OCI-LY7 (cell line): Measurements from ENCODE around the gene ATXN1. TPM values are rescaled to one million over a fixed set of nuclear protein-coding genes. Genes with fewer than 3 reads are reported as not detected.

Experiments used
- BruUV-seq: library from RNA; stranded (reverse); fragments of 400-500 nt; replicated peaks from 2 replicates; lab custom pipeline; 2021; lab: Mats Ljungman, UMichigan
- CTCF ChIA-PET: fragments of 300-600 bp; sonication (Branson Sonifier 250); formaldehyde crosslinking; loops from one replicate; lab custom pipeline; 2022; ENCODE audit warnings: antibody characterized with exemption; ENCODE audit not compliant: unreplicated experiment; lab: Charles Lee
- POLR2A ChIA-PET: fragments of 300-600 bp; sonication (Branson Sonifier 250); formaldehyde crosslinking; loops from one replicate; lab custom pipeline; 2022; ENCODE audit warnings: antibody characterized with exemption; lab: Charles Lee
- DNase-seq: peaks from one replicate; pipeline ENCODE4 v3.0.0-alpha.2; 2015; ENCODE audit warnings: low spot score
- H2AFZ ChIP-seq: fragments of 200-600 bp; sonication (generic), shearing (Covaris generic); 2 replicates; pipeline ENCODE4 v1.6.1; 2014; ENCODE audit warnings: mild to moderate bottlenecking, antibody characterized with exemption, low read length, moderate library complexity
- H3K27ac ChIP-seq: fragments of 200-600 bp; sonication (generic); 2 replicates; pipeline ENCODE4 v1.5.1; 2014; ENCODE audit warnings: mixed run types, low read depth, mild to moderate bottlenecking, moderate library complexity, low read length, inconsistent platforms; ENCODE audit not compliant: poor library complexity, severe bottlenecking
- H3K36me3 ChIP-seq: fragments of 200-600 bp; sonication (generic); 2 replicates; pipeline ENCODE4 v1.6.1; 2014; ENCODE audit warnings: mild to moderate bottlenecking, antibody characterized with exemption, low read length, moderate library complexity, mixed read lengths; ENCODE audit not compliant: insufficient read depth
- H3K4me1 ChIP-seq: fragments of 200-600 bp; sonication (generic); 2 replicates; pipeline ENCODE4 v1.5.1; 2014; ENCODE audit warnings: mild to moderate bottlenecking, low read length; ENCODE audit not compliant: insufficient read depth, poor library complexity, severe bottlenecking
- H3K4me2 ChIP-seq: fragments of 200-600 bp; sonication (generic); 2 replicates; pipeline ENCODE4 v1.6.1; 2014; ENCODE audit warnings: mild to moderate bottlenecking, low read length
- H3K4me3 ChIP-seq: fragments of 200-600 bp; sonication (generic); 2 replicates; pipeline ENCODE4 v1.5.1; 2014; ENCODE audit warnings: mild to moderate bottlenecking, low read depth, low read length; ENCODE audit not compliant: poor library complexity, severe bottlenecking
- H3K79me2 ChIP-seq: fragments of 200-600 bp; sonication (generic); 2 replicates; pipeline ENCODE4 v1.6.1; 2016; ENCODE audit warnings: low read depth, mild to moderate bottlenecking, low read length, moderate library complexity, mixed read lengths; ENCODE audit not compliant: insufficient read depth
- H3K9me2 ChIP-seq: fragments of 200-600 bp; sonication (generic); 2 replicates; pipeline ENCODE4 v1.6.1; 2016; ENCODE audit warnings: mild to moderate bottlenecking, low read length, mixed read lengths; ENCODE audit not compliant: insufficient read depth
- H3K9me3 ChIP-seq: fragments of 200-600 bp; sonication (generic); 2 replicates; pipeline ENCODE4 v1.6.1; 2014; ENCODE audit warnings: mild to moderate bottlenecking, mixed run types, low read length, mixed read lengths
- H4K20me1 ChIP-seq: fragments of 200-600 bp; sonication (generic); 2 replicates; pipeline ENCODE4 v1.6.1; 2014; ENCODE audit warnings: mild to moderate bottlenecking, antibody characterized with exemption, low read length, moderate library complexity, mixed read lengths; ENCODE audit not compliant: insufficient read depth
- CTCF ChIP-seq: fragments of 200-600 bp; sonication (generic); conservative IDR thresholded peaks from 2 replicates; pipeline ENCODE4 v1.5.1; 2014; ENCODE audit warnings: mild to moderate bottlenecking, antibody characterized with exemption, low read length, moderate library complexity, mixed read lengths
- EZH2phosphoT487 ChIP-seq: fragments of 200-600 bp; sonication (generic); IDR thresholded peaks from 2 replicates; pipeline ENCODE4 v1.6.1; 2018; ENCODE audit warnings: low read depth, borderline replicate concordance, mild to moderate bottlenecking, mixed run types, antibody characterized with exemption, low read length, moderate library complexity, mixed read lengths
- intact Hi-C: fragments of 100-400 bp; cut with micrococcal nuclease; formaldehyde crosslinking; loops from one replicate; pipeline ENCODE4 v1.10.0; 2022; ENCODE audit not compliant: unreplicated experiment
- total RNA-seq, 2 experiments: library from RNA; depleted of rRNA in 1 of 2; stranded (reverse); fragments of >200 nt in 1 of 2; shearing (Covaris generic) in 1 of 2; gene quantifications; 2 replicates each; pipeline ENCODE4 v1.2.3, GENCODE V29; 2014 to 2022

Gene ATXN1
- total RNA-seq, 2 experiments from 2014 or later, result not detected

GRCh38 chr6:16700202-16700915, 60.9 kb downstream of the ATXN1 start:
- ChIA-PET CTCF (no interaction called here), POLR2A (interaction anchor here (0.8 kb wide), 1 partner anchor 16 kb away, joined by 3 read pairs; no protein-coding TSS in a partner anchor)
- Histone ChIP-seq H3K27ac (no peak overlapping the region), H3K79me2 (no peaks in the 10 kb centered on the region), H3K4me2 (no peak overlapping the region), H3K4me3 (no peak overlapping the region), H3K36me3 (no peaks in the 10 kb centered on the region), H3K9me3 (no peaks in the 10 kb centered on the region), H4K20me1 (no peaks in the 10 kb centered on the region), H3K4me1 (no peaks in the 10 kb centered on the region), H3K9me2 (no peaks in the 10 kb centered on the region), H2AFZ (no peak overlapping the region)
- intact Hi-C loops, result no loop called here
- no peak for DNase-seq
- no TSS peak for BruUV-seq
- no peak for TF ChIP-seq EZH2phosphoT487
- no peak for TF ChIP-seq CTCF

- TF ChIP-seq CTCF, result no peak
- TF ChIP-seq EZH2phosphoT487, result no peak
- Histone ChIP-seq H3K79me2 (no peaks in the 10 kb centered on the region), H3K4me2 (no peak overlapping the region), H3K4me1 (no peaks in the 10 kb centered on the region), H3K9me3 (no peaks in the 10 kb centered on the region), H4K20me1 (no peaks in the 10 kb centered on the region), H3K36me3 (no peaks in the 10 kb centered on the region), H3K27ac (no peak overlapping the region), H3K4me3 (no peak overlapping the region), H3K9me2 (no peaks in the 10 kb centered on the region), H2AFZ (no peak overlapping the region)
- BruUV-seq, result no TSS peak
- ChIA-PET POLR2A (interaction anchor here (0.6 to 1.0 kb wide), 6 partner anchors 11 to 683 kb away, joined by 3 to 5 read pairs (median 4); no protein-coding TSS in a partner anchor), CTCF (no interaction called here)
- intact Hi-C loops, result no loop called here
- DNase-seq, result no peak
Observed at GRCh38 chr6:16698997-16699868, 62.0 kb downstream of the ATXN1 start.
